Heart left ventricle (tissue), 16 donors: ENCODE measurements around the gene ERRFI1. TPM values are rescaled to one million over a fixed set of nuclear protein-coding genes. Genes with fewer than 3 reads are reported as not detected.

Source experiments
- ATAC-seq, 4 donors: fragments of 200-7000 bp; cut with Tn5 transposase; one replicate each; pipeline ENCODE4 v1.9.1; 2020 to 2022; ENCODE audit warnings: moderate library complexity in 4 of 4, mild to moderate bottlenecking in 3 of 4, moderate number of reproducible peaks in 1 of 4
- DNase-seq, 5 donors: peaks; one replicate each; pipeline ENCODE4 v3.0.0-alpha.2; 2020
- H3K27ac ChIP-seq, 12 donors: fragments of 200-600 bp; sonication (generic) in 4 of 12; one replicate each; pipeline versions ENCODE4 v1.5.0 to v1.8.0; 2016 to 2022; ENCODE audit warnings: mild to moderate bottlenecking in 2 of 12
- H3K27me3 ChIP-seq, 9 donors: fragments of 200-600 bp; sonication (generic) in 2 of 9; one replicate each; pipeline versions ENCODE4 v1.5.1 to v1.8.0; 2016 to 2022; ENCODE audit warnings: mild to moderate bottlenecking in 3 of 9
- H3K36me3 ChIP-seq, 9 donors: fragments of 200-600 bp; sonication (generic) in 2 of 9; one replicate each; pipeline versions ENCODE4 v1.5.0 to v1.8.0; 2018 to 2022; ENCODE audit warnings: mild to moderate bottlenecking in 2 of 9
- H3K4me1 ChIP-seq, 12 donors: fragments of 200-600 bp; sonication (generic) in 4 of 12; one replicate each; pipeline versions ENCODE4 v1.5.0 to v1.8.0; 2016 to 2022; ENCODE audit warnings: mild to moderate bottlenecking in 3 of 12
- H3K4me3 ChIP-seq, 12 donors: fragments of 200-600 bp; sonication (generic) in 4 of 12; one replicate each; pipeline versions ENCODE4 v1.5.0 to v1.8.0; 2017 to 2022; ENCODE audit warnings: mild to moderate bottlenecking in 9 of 12, moderate library complexity in 4 of 12
- H3K9me3 ChIP-seq, 12 donors: fragments of 200-600 bp; sonication (generic) in 4 of 12; one replicate each; pipeline versions ENCODE4 v1.5.0 to v1.8.0; 2016 to 2022; ENCODE audit warnings: mild to moderate bottlenecking in 1 of 12
- POLR2A ChIP-seq, 2 donors: fragments of 450-650 bp; IDR thresholded peaks; one replicate each; pipeline ENCODE4 v1.6.1; 2017; ENCODE audit warnings: antibody characterized with exemption in 2 of 2, mild to moderate bottlenecking in 2 of 2, moderate library complexity in 2 of 2
- WGBS, 4 donors: extraction: QIAGEN DNeasy Blood & Tissue Kit in 2 of 4; methylation state at CpG; one replicate each; pipeline versions ENCODE4 v1.1.5 to v1.1.7; 2013 to 2018; 5-methylcytosine and 5-hydroxymethylcytosine counted together
- intact Hi-C, 10 donors: fragments of 100-400 bp; cut with DNase I; formaldehyde crosslinking; loops; one replicate each; pipeline versions ENCODE4 v1.11.1 to v1.14.2; 2022
- polyA plus RNA-seq, 2 donors: library from polyadenylated mRNA; stranded (reverse); fragments of 200-250 nt; gene quantifications; one replicate each; pipeline ENCODE4 v1.2.3, GENCODE V29; 2013
- total RNA-seq, 9 donors: library from RNA; depleted of rRNA in 2 of 9; stranded (reverse); fragments of >200 nt in 2 of 9; fragmentation: NEBNext Ultra II Directional in 3 of 9; extraction: Animal tissue kit (Norgen Biotek cat#: 25700) in 3 of 9; gene quantifications; one replicate each; pipeline versions ENCODE4 v1.1.0 to v1.2.4, GENCODE V29; 2016 to 2023
- TF ChIP-seq, protein P1 (sequence below), 12 donors: fragments of 200-600 bp; sonication (generic) in 4 of 12; IDR thresholded peaks; one replicate each; pipeline versions ENCODE4 v1.5.0 to v1.8.0; 2018 to 2022; ENCODE audit warnings: antibody characterized with exemption in 12 of 12, mild to moderate bottlenecking in 5 of 12
- donor health status: ischemic (EF 13 %, LVEDD 7.1; RV severe dilation, severe dysfunction).
- donor health status: healthy with polysubstance abuse.
- donor health status: DM: no; HTN: yes; CAD: no.
- donor health status: DM: no; HTN: no; CAD: no.
- donor health status: ischemic (EF 25% LVEDD 6.9; RV normal size, moderate dysfunction).
- donor health status: ischemic (EF 25% LVEDD 5.7; RV mildly dilated, moderate dysfunction).
- donor health status: healthy.
- donor health status: DM: yes; HTN: yes; CAD: no.
- donor health status: ischemic (EF 35%, LVEDD 5.7; RV mildly dilated, moderate dysfunction).
- donor health status: nonischemic (EF 11% LVEDD 7.7; RV severe dilation, severe dysfunction).
- donor health status: DM: yes; HTN: yes; CAD: no.
- donor health status: PGD.
- donor health status: ischemic (EF 29% LVEDD 5.4; RV normal size, mild dysfunction).
- donor health status: nonischemic (EF 23%, LVEDD 6.1; RV moderate dilation, normal function).

Gene ERRFI1
- total and polyA plus RNA-seq, 11 donors = 3.8 to 26.0 (median 12.0) TPM

- H3K27me3 ChIP-seq = no peaks in the 10 kb centered on the region
- H3K27ac ChIP-seq = peak overlapping the region in 11 of 12 donors; percentile 12 to 69 (median 48)
- H3K4me1 ChIP-seq = peaks cover 0 to 18% (median 0%) of the 10 kb centered on the region in 12 donors
- H3K36me3 ChIP-seq = no peaks in the 10 kb centered on the region
- WGBS, 4 donors = 42 to 56% (median 47%) methylated on average over 7 of the region's 7 CpGs
- ATAC-seq (peak; percentile 82 to 95 (median 90)), DNase-seq (peak in 4 of 5 donors; percentile 42 to 55 (median 46))
- intact Hi-C loops = loop anchor here in 2 of 10 donors (10.0 kb wide), 2 partner anchors 87 to 167 kb away; no protein-coding TSS in a partner anchor
- no peak for TF ChIP-seq POLR2A (IDR thresholded peaks at IDR 0.05)
- TF ChIP-seq, protein P1, sequence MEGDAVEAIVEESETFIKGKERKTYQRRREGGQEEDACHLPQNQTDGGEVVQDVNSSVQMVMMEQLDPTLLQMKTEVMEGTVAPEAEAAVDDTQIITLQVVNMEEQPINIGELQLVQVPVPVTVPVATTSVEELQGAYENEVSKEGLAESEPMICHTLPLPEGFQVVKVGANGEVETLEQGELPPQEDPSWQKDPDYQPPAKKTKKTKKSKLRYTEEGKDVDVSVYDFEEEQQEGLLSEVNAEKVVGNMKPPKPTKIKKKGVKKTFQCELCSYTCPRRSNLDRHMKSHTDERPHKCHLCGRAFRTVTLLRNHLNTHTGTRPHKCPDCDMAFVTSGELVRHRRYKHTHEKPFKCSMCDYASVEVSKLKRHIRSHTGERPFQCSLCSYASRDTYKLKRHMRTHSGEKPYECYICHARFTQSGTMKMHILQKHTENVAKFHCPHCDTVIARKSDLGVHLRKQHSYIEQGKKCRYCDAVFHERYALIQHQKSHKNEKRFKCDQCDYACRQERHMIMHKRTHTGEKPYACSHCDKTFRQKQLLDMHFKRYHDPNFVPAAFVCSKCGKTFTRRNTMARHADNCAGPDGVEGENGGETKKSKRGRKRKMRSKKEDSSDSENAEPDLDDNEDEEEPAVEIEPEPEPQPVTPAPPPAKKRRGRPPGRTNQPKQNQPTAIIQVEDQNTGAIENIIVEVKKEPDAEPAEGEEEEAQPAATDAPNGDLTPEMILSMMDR (IDR thresholded peaks at IDR 0.05) = no peak
- no peaks in the 10 kb centered on the region for H3K9me3 ChIP-seq
- peak overlapping the region in 1 of 12 donors; percentile 4 for H3K4me3 ChIP-seq
Observed at GRCh38 chr1:8047686-8048445, 21.8 kb upstream of the ERRFI1 start.

- DNase-seq (no peak), ATAC-seq (peak in 3 of 4 donors; percentile 50 to 86 (median 54))
- Histone ChIP-seq H3K27me3 (no peaks in the 10 kb centered on the region), H3K9me3 (peaks cover 0 to 7% (median under 1%) of the 10 kb centered on the region in 12 donors), H3K4me3 (no peak overlapping the region), H3K27ac (peak overlapping the region in 10 of 12 donors; percentile 12 to 69 (median 48)), H3K36me3 (no peaks in the 10 kb centered on the region), H3K4me1 (peaks cover 0 to 18% (median 0%) of the 10 kb centered on the region in 12 donors)
- WGBS, 4 donors = 74 to 79% (median 77%) methylated on average over 3 of the region's 3 CpGs
- intact Hi-C loops = loop anchor here in 2 of 10 donors (10.0 kb wide), 2 partner anchors 88 to 168 kb away; no protein-coding TSS in a partner anchor
- TF ChIP-seq, protein P1 (IDR thresholded peaks at IDR 0.05) = no peak
- no peak for TF ChIP-seq POLR2A (IDR thresholded peaks at IDR 0.05)
Observed at GRCh38 chr1:8047112-8047511, 21.0 kb upstream of the ERRFI1 start.

- H3K27ac ChIP-seq = peak overlapping the region in 1 of 12 donors; percentile 59
- peaks cover 0 to 13% (median 3%) of the 10 kb centered on the region in 12 donors for H3K9me3 ChIP-seq
- H3K4me1 ChIP-seq = peaks cover 0 to 18% (median 0%) of the 10 kb centered on the region in 12 donors
- H3K4me3 ChIP-seq = no peak overlapping the region
- whole genome bisulfite sequencing, 4 donors = 91 to 96% (median 95%) methylated on average over 12 of the region's 12 CpGs
- H3K36me3 ChIP-seq = no peaks in the 10 kb centered on the region
- H3K27me3 ChIP-seq = no peaks in the 10 kb centered on the region
- intact Hi-C loops = loop anchor here in 2 of 10 donors (10.0 kb wide), 2 partner anchors 88 to 168 kb away; no protein-coding TSS in a partner anchor
- ATAC-seq (no peak), DNase-seq (no peak)
- TF ChIP-seq, protein P1 (IDR thresholded peaks at IDR 0.05) = no peak
- TF ChIP-seq POLR2A (IDR thresholded peaks at IDR 0.05) = no peak
Observed at GRCh38 chr1:8046391-8046790, 20.3 kb upstream of the ERRFI1 start.

- ATAC-seq (no peak), DNase-seq (no peak)
- Histone ChIP-seq H3K4me3 (no peak overlapping the region), H3K36me3 (no peaks in the 10 kb centered on the region), H3K4me1 (peaks cover 0 to 23% (median 0%) of the 10 kb centered on the region in 12 donors), H3K27me3 (no peaks in the 10 kb centered on the region), H3K9me3 (peaks cover 0 to 26% (median 3%) of the 10 kb centered on the region in 12 donors), H3K27ac (peak overlapping the region in 1 of 12 donors; percentile 60)
- TF ChIP-seq, protein P1 (IDR thresholded peaks at IDR 0.05) = no peak
- no peak for TF ChIP-seq POLR2A (IDR thresholded peaks at IDR 0.05)
- WGBS, 4 donors = 73 to 83% (median 79%) methylated on average over 2 of the region's 2 CpGs
- intact Hi-C loops = loop anchor here in 2 of 10 donors (10.0 kb wide), 2 partner anchors 91 to 171 kb away; no protein-coding TSS in a partner anchor
Observed at GRCh38 chr1:8043621-8044020, 17.5 kb upstream of the ERRFI1 start.
